Regular cardiac myocyte (primary cell): ENCODE results near the gene HDAC11. TPM values are rescaled to one million over a fixed set of nuclear protein-coding genes. Genes with fewer than 3 reads are reported as not detected.

ENCODE experiments used
- total RNA-seq: library from RNA; depleted of rRNA; stranded (reverse); fragments of >200 nt; gene quantifications from 2 replicates; pipeline ENCODE4 v1.2.3, GENCODE V29; 2014

HDAC11 gene
- total RNA-seq: 9.8 and 15.2 TPM in 2 replicates

GRCh38 chr3:13479582-13480339, at the start of gene HDAC11:
TSS of gene HDAC11 (plus strand) at chr3:13480306. CDS start at chr3:13480348, 42 bp downstream.

GRCh38 chr3:13548696-13549622, 68.9 kb downstream of the HDAC11 start, which contains the start of gene FBLN2:
TSS of gene FBLN2 (plus strand) at chr3:13549125. CDS start at chr3:13570356, 21,231 bp downstream.

Other genes with a start within 250 kb of the HDAC11 start
- under 0.01 and 0.38 TPM in 2 replicates for gene NUP210, start 60.0 kb upstream of the HDAC11 start, total RNA-seq
- gene FBLN2, start 68.8 kb downstream of the HDAC11 start, total RNA-seq: 109 and 243 TPM in 2 replicates